ENCODE measurements around the gene INTS14.

The INTS14 gene

DNA sequence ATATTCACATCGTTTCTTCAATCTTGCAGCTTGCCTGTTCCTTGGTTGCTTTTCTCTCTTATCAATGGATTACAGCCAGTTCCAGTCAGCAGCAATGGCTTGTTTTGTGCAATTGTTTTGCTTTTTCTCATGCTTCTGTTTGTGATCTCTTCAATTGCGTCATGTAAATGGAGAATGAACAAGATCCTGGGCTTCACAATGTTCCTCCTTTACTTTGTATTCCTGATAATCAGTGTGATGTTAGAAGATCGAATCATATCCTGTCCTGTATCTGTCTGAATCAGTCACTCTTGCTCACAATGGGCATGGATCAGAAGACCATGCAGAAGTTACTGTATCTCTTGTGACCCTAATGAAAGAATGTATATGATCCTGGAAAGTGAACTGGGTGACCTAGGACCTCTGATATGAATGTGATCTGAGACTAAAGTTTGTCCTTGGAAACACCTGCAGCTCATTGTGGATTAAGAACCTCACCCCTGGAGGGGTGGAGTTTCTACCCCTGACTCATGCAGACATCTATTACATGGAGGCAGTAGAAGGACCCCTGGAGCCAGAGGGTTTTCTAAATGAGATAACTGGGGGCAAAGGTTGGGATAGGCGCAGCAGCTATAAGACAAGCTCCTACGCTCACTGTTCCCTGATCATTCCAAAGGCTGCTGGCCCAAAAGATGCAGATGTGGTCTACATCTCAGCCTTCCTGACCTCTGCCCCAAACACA, 43.0 kb upstream of the INTS14 start:
- Histone ChIP-seq H3K4me1 (ENCODE audit: low read length) (no peaks in the 10 kb centered on the region; the same call in 1 of the 2 replicates), H3K36me3 (replicated peaks; ENCODE audit: low read depth, low read length) (peaks cover 51% of the 10 kb centered on the region), H3K9me3 (ENCODE audit: insufficient read depth, low read length) (no peaks in the 10 kb centered on the region), H3K27ac (ENCODE audit: low read length) (no peak overlapping the region), H3K4me3 (ENCODE audit: low read length) (no peak overlapping the region), H3K27me3 (ENCODE audit: low read depth, low read length) (no peaks in the 10 kb centered on the region), H2AFZ (ENCODE audit: low read depth, low read length) (no peak overlapping the region), H3K79me2 (ENCODE audit: low read length) (no peaks in the 10 kb centered on the region), H3K4me2 (ENCODE audit: low read length) (no peak overlapping the region), H3K9ac (ENCODE audit: low read length) (no peak overlapping the region), H4K20me1 (ENCODE audit: insufficient read depth, low read length) (no peaks in the 10 kb centered on the region)
- TF ChIP-seq, protein P1, sequence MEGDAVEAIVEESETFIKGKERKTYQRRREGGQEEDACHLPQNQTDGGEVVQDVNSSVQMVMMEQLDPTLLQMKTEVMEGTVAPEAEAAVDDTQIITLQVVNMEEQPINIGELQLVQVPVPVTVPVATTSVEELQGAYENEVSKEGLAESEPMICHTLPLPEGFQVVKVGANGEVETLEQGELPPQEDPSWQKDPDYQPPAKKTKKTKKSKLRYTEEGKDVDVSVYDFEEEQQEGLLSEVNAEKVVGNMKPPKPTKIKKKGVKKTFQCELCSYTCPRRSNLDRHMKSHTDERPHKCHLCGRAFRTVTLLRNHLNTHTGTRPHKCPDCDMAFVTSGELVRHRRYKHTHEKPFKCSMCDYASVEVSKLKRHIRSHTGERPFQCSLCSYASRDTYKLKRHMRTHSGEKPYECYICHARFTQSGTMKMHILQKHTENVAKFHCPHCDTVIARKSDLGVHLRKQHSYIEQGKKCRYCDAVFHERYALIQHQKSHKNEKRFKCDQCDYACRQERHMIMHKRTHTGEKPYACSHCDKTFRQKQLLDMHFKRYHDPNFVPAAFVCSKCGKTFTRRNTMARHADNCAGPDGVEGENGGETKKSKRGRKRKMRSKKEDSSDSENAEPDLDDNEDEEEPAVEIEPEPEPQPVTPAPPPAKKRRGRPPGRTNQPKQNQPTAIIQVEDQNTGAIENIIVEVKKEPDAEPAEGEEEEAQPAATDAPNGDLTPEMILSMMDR (IDR thresholded peaks at IDR 0.05; ENCODE audit: low read depth, low read length): no peak
- TF ChIP-seq EZH2phosphoT487 (IDR thresholded peaks at IDR 0.05; ENCODE audit: low read depth): no peak

DNA sequence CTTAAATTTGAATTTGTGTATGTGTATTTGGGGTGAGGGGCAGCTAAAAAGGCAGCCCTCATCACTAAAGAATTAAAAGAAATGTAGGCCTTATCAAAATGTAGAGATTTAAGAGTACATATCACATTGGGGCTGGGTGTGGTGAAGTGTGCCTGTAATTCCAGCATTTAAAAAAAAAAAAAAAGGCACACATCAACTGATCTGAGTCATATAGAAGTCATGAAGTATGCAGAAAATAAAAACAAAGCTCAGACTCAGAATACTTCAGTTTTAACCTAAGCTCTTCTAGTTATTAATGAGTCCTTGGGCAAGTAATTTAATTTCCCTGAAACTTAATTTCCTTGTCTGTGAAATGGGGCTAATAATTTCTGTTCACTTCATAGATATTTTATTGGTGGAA, 42.4 kb upstream of the INTS14 start:
- no peak overlapping the region for H3K9ac ChIP-seq (ENCODE audit: low read length)
- H2AFZ ChIP-seq (ENCODE audit: low read depth, low read length): no peak overlapping the region
- no peaks in the 10 kb centered on the region; the same call in 1 of the 2 replicates for H3K4me1 ChIP-seq (ENCODE audit: low read length)
- H3K36me3 ChIP-seq (replicated peaks; ENCODE audit: low read depth, low read length): peaks cover 49% of the 10 kb centered on the region
- H4K20me1 ChIP-seq (ENCODE audit: insufficient read depth, low read length): no peaks in the 10 kb centered on the region
- no peaks in the 10 kb centered on the region for H3K9me3 ChIP-seq (ENCODE audit: insufficient read depth, low read length)
- no peak overlapping the region for H3K4me2 ChIP-seq (ENCODE audit: low read length)
- H3K4me3 ChIP-seq (ENCODE audit: low read length): no peak overlapping the region
- no peak for TF ChIP-seq EZH2phosphoT487 (IDR thresholded peaks at IDR 0.05; ENCODE audit: low read depth)
- TF ChIP-seq, protein P1 (IDR thresholded peaks at IDR 0.05; ENCODE audit: low read depth, low read length): no peak
- H3K79me2 ChIP-seq (ENCODE audit: low read length): no peaks in the 10 kb centered on the region
- no peak overlapping the region for H3K27ac ChIP-seq (ENCODE audit: low read length)
- H3K27me3 ChIP-seq (ENCODE audit: low read depth, low read length): no peaks in the 10 kb centered on the region

DNA sequence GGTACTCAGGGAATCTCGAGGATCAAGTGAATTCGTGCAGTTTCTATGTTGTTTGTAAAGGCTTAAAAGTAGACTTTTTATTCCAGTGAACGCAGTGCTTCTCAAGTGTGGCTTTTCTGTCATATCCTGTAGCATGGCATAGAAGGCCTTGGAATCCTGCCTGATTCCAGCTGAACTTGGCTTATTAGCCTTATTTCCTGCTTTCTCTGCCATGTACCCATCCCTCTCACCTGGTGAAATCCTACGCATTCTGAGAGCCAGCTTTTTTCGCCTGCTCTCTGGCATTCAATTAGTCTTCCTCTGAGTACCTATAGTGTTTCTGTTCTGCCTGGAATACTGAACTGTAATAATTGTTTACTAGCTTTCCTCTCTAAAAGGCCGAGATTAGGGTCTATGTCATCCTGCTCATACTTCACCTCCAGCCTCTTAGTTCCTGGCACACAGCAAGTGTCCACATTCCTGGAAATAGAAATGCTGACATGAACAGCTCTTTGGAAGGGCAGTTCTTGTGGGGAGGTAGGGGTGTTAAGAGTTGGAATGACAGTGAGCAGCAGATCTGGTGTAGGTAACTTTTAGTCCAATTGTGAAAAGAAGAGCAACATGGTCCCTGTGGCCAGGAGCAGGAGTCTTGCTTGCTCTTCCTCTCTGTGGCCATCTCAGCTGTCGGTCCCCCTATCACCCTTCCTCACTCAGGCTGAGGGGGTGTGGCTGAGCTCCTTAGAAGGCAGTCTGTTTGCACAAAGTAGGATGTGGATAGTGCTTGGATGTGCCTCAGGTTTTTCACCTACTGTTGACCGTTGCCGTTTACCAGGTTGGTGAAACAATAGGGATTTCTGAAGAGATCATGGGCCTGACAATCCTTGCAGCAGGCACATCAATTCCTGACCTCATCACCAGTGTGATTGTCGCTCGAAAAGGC, 41.2 kb upstream of the INTS14 start:
- Histone ChIP-seq H3K36me3 (replicated peaks; ENCODE audit: low read depth, low read length) (peaks cover 48% of the 10 kb centered on the region), H3K9me3 (ENCODE audit: insufficient read depth, low read length) (no peaks in the 10 kb centered on the region), H3K4me3 (ENCODE audit: low read length) (no peak overlapping the region), H2AFZ (ENCODE audit: low read depth, low read length) (no peak overlapping the region), H3K27me3 (ENCODE audit: low read depth, low read length) (no peaks in the 10 kb centered on the region), H4K20me1 (ENCODE audit: insufficient read depth, low read length) (no peaks in the 10 kb centered on the region), H3K4me1 (ENCODE audit: low read length) (no peaks in the 10 kb centered on the region; the same call in 1 of the 2 replicates), H3K27ac (ENCODE audit: low read length) (no peak overlapping the region), H3K9ac (ENCODE audit: low read length) (no peak overlapping the region), H3K4me2 (ENCODE audit: low read length) (no peak overlapping the region), H3K79me2 (ENCODE audit: low read length) (no peaks in the 10 kb centered on the region)
- TF ChIP-seq, protein P1 (IDR thresholded peaks at IDR 0.05; ENCODE audit: low read depth, low read length): no peak
- no peak for TF ChIP-seq EZH2phosphoT487 (IDR thresholded peaks at IDR 0.05; ENCODE audit: low read depth)

DNA sequence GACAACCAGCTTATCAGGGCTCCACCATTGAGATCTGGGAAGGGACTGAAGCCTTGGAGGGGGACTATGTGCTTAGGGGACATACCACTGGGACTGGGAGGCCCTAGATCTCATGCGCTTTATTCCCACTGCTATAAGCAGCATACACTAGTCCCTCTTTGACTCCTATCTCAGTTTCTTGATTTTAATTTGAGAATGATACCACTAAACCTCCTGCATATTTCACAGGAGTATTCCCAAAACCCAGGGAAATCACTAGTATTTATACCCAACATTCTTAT, 40.1 kb upstream of the INTS14 start:
- Histone ChIP-seq H3K79me2 (ENCODE audit: low read length) (no peaks in the 10 kb centered on the region), H2AFZ (ENCODE audit: low read depth, low read length) (no peak overlapping the region), H4K20me1 (ENCODE audit: insufficient read depth, low read length) (no peaks in the 10 kb centered on the region), H3K4me1 (ENCODE audit: low read length) (no peaks in the 10 kb centered on the region; the same call in 1 of the 2 replicates), H3K4me3 (ENCODE audit: low read length) (no peak overlapping the region), H3K27ac (ENCODE audit: low read length) (no peak overlapping the region), H3K9ac (ENCODE audit: low read length) (no peak overlapping the region), H3K36me3 (replicated peaks; ENCODE audit: low read depth, low read length) (peaks cover 42% of the 10 kb centered on the region), H3K9me3 (ENCODE audit: insufficient read depth, low read length) (no peaks in the 10 kb centered on the region), H3K27me3 (ENCODE audit: low read depth, low read length) (no peaks in the 10 kb centered on the region), H3K4me2 (ENCODE audit: low read length) (no peak overlapping the region)
- TF ChIP-seq, protein P1 (IDR thresholded peaks at IDR 0.05; ENCODE audit: low read depth, low read length): no peak
- no peak for TF ChIP-seq EZH2phosphoT487 (IDR thresholded peaks at IDR 0.05; ENCODE audit: low read depth)
